ENCODE measurements around the gene CASZ1.

The CASZ1 gene

DNA sequence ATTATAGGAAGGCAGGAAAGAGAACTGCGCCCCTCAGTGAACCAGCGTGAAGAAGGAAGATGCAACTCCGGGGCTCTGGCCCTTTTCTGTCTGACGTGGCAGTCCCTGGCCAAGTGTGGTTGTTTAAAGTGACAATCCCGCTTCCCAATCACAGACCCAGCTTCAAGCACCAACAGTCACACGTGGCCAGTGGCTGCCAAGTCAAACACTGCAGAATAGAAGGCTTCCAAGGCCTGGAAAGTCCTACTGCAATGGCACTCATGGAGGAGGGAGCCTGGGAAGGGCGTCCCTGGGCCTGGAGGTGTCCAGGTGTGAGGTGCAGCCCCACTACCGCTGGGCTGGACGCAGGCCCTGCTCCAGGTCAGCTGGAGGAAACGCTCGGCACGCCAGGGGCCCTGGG is 143.8 kb downstream of the CASZ1 start:
- no peak overlapping the region for H3K4me3 ChIP-seq (ENCODE audit: low read depth in 1 of 2, low read length in 2 of 2)
- no peaks in the 10 kb centered on the region for H3K9me3 ChIP-seq (ENCODE audit: insufficient read depth, low read length, severe bottlenecking)
- ATAC-seq (ENCODE audit: insufficient read depth, low read depth), result no peak

DNA sequence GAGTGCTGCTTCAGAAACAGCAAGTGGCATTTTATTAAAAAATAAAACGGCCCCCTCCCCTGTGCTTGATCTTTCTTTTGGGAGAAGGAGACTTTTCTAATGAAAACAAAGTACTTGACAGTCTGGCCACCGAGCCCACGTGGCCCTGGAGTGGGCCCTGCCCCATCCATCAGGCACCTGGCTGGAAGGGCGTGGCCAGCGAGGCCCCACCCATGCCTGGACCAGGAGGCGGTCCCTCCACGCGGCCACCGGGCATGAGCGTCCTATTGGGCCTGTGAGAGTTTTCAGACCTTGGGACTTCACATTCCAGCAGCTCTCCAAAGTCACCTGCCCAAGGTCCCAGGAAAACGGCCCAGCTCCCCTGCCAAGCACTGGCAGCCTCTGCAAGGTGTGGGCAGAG is 144.7 kb downstream of the CASZ1 start:
- Histone ChIP-seq H4K20me1 (ENCODE audit: insufficient read depth, low read length) (peaks cover 5% of the 10 kb centered on the region; the same call in 1 of the 2 replicates), H3K9ac (ENCODE audit: low read depth, low read length) (no peak overlapping the region), H3K27me3 (ENCODE audit: insufficient read depth, low read length, poor library complexity) (no peaks in the 10 kb centered on the region), H3K4me1 (ENCODE audit: insufficient read depth, low read length) (no peaks in the 10 kb centered on the region), H3K4me2 (ENCODE audit: insufficient read depth, low read length) (no peak overlapping the region), H3K79me2 (ENCODE audit: insufficient read depth, low read length) (no peaks in the 10 kb centered on the region), H2AFZ (ENCODE audit: low read depth, low read length) (no peak overlapping the region), H3K36me3 (ENCODE audit: insufficient read depth, low read length) (peaks cover 25% of the 10 kb centered on the region), H3K27ac (ENCODE audit: low read length) (no peak overlapping the region), H3K4me3 (ENCODE audit: low read depth in 1 of 2, low read length in 2 of 2) (no peak overlapping the region), H3K9me3 (ENCODE audit: insufficient read depth, low read length, severe bottlenecking) (no peaks in the 10 kb centered on the region)
- ATAC-seq (ENCODE audit: insufficient read depth, low read depth), result no peak
- no peak for DNase-seq
- TF ChIP-seq, protein P1, sequence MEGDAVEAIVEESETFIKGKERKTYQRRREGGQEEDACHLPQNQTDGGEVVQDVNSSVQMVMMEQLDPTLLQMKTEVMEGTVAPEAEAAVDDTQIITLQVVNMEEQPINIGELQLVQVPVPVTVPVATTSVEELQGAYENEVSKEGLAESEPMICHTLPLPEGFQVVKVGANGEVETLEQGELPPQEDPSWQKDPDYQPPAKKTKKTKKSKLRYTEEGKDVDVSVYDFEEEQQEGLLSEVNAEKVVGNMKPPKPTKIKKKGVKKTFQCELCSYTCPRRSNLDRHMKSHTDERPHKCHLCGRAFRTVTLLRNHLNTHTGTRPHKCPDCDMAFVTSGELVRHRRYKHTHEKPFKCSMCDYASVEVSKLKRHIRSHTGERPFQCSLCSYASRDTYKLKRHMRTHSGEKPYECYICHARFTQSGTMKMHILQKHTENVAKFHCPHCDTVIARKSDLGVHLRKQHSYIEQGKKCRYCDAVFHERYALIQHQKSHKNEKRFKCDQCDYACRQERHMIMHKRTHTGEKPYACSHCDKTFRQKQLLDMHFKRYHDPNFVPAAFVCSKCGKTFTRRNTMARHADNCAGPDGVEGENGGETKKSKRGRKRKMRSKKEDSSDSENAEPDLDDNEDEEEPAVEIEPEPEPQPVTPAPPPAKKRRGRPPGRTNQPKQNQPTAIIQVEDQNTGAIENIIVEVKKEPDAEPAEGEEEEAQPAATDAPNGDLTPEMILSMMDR (IDR thresholded peaks at IDR 0.05; ENCODE audit: borderline replicate concordance, extremely low read depth, low read length, poor library complexity, severe bottlenecking), result no peak
- no peak for TF ChIP-seq EZH2 (IDR thresholded peaks at IDR 0.05; ENCODE audit: borderline replicate concordance, low read depth, low read length, severe bottlenecking)

More for the DNA sequence above, 143.8 kb downstream of the CASZ1 start:
- Histone ChIP-seq H3K4me2 (ENCODE audit: insufficient read depth, low read length) (no peak overlapping the region), H3K79me2 (ENCODE audit: insufficient read depth, low read length) (no peaks in the 10 kb centered on the region), H3K27ac (ENCODE audit: low read length) (no peak overlapping the region), H3K36me3 (ENCODE audit: insufficient read depth, low read length) (peaks cover 20% of the 10 kb centered on the region), H3K27me3 (ENCODE audit: insufficient read depth, low read length, poor library complexity) (no peaks in the 10 kb centered on the region), H2AFZ (ENCODE audit: low read depth, low read length) (no peak overlapping the region), H4K20me1 (ENCODE audit: insufficient read depth, low read length) (peaks cover 5% of the 10 kb centered on the region; the same call in 1 of the 2 replicates), H3K9ac (ENCODE audit: low read depth, low read length) (no peak overlapping the region), H3K4me1 (ENCODE audit: insufficient read depth, low read length) (no peaks in the 10 kb centered on the region)
- no peak for DNase-seq
- TF ChIP-seq EZH2 (IDR thresholded peaks at IDR 0.05; ENCODE audit: borderline replicate concordance, low read depth, low read length, severe bottlenecking), result no peak
- TF ChIP-seq, protein P1 (IDR thresholded peaks at IDR 0.05; ENCODE audit: borderline replicate concordance, extremely low read depth, low read length, poor library complexity, severe bottlenecking), result no peak

DNA sequence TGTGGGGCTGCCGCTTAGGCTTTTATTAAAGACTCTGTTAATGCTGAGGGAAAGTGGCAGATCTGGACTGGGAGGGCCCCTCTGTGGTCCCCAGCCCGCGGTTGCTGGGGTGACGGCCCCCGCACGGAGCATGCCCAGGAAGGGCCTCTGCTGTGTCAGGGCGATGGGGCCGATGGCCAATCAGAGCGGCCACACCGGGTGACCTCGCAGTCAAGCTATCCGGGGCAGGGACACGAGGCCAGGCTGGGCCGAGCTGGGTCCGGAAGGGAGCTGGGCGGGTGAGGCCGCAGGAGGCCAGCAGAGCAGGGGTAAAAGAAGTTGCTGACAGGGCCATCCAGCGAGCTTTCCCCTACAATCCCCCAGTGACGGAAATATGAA is 145.1 kb downstream of the CASZ1 start:
- Histone ChIP-seq H3K9me3 (ENCODE audit: insufficient read depth, low read length, severe bottlenecking) (no peaks in the 10 kb centered on the region), H4K20me1 (ENCODE audit: insufficient read depth, low read length) (peaks cover 5% of the 10 kb centered on the region; the same call in 1 of the 2 replicates), H3K79me2 (ENCODE audit: insufficient read depth, low read length) (no peaks in the 10 kb centered on the region), H2AFZ (ENCODE audit: low read depth, low read length) (no peak overlapping the region), H3K9ac (ENCODE audit: low read depth, low read length) (no peak overlapping the region), H3K4me3 (ENCODE audit: low read depth in 1 of 2, low read length in 2 of 2) (no peak overlapping the region), H3K4me2 (ENCODE audit: insufficient read depth, low read length) (no peak overlapping the region), H3K27me3 (ENCODE audit: insufficient read depth, low read length, poor library complexity) (no peaks in the 10 kb centered on the region), H3K27ac (ENCODE audit: low read length) (no peak overlapping the region), H3K36me3 (ENCODE audit: insufficient read depth, low read length) (peaks cover 28% of the 10 kb centered on the region), H3K4me1 (ENCODE audit: insufficient read depth, low read length) (no peaks in the 10 kb centered on the region)
- TF ChIP-seq, protein P1 (IDR thresholded peaks at IDR 0.05; ENCODE audit: borderline replicate concordance, extremely low read depth, low read length, poor library complexity, severe bottlenecking), result no peak
- TF ChIP-seq EZH2 (IDR thresholded peaks at IDR 0.05; ENCODE audit: borderline replicate concordance, low read depth, low read length, severe bottlenecking), result no peak
- ATAC-seq (ENCODE audit: insufficient read depth, low read depth), result no peak
- no peak for DNase-seq

Measured in DND-41 (cell line).